NB4 (cell line): ENCODE measurements around the gene KIF1C.

Experiments used
- DNase-seq: peaks from one replicate; pipeline ENCODE4 v3.0.0; 2010; ENCODE audit warnings: low read depth
- H3K4me3 ChIP-seq: one replicate; pipeline ENCODE4 v1.5.1; 2011; ENCODE audit warnings: mild to moderate bottlenecking, low read depth, low read length, moderate library complexity
- CTCF ChIP-seq: IDR thresholded peaks from one replicate; pipeline ENCODE4 v1.5.1; 2012; ENCODE audit warnings: low read depth, low read length
- MAX ChIP-seq: IDR thresholded peaks from 2 replicates; pipeline ENCODE4 v1.6.1; 2011; ENCODE audit warnings: low read depth, low read length
- MYC ChIP-seq: IDR thresholded peaks from 2 replicates; pipeline ENCODE4 v1.6.1; 2011; ENCODE audit warnings: low read depth, low read length
- POLR2A ChIP-seq: IDR thresholded peaks from 2 replicates; pipeline ENCODE4 v1.6.1; 2011; ENCODE audit warnings: mild to moderate bottlenecking; ENCODE audit not compliant: insufficient read length; ENCODE audit errors: extremely low read depth

Gene KIF1C

DNA sequence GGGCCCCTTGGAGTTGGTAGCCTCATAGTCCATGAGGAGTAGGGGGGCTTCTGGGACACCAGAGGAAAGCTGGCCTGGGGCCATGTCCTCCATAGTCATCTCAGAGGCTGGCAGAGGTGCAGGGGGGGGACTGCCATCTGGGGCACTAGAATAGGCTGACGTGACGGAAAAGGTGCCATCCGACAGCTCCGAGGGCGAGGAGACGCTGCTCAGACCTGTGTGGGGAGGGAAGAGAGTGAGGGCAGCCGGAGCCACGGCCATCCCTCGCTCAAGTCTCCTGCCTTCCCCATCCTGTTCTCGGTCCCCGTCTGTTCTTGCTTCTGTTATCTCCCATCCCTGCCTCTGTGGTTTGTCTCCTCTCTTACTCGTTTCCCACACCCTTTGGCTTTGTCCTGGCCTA lies 25.4 kb upstream of the KIF1C start:
- TF ChIP-seq MAX (no peak), CTCF (no peak), MYC (no peak), POLR2A (no peak)
- no peak overlapping the region for H3K4me3 ChIP-seq
- no peak for DNase-seq

GRCh38 chr17:4972752-4973151 lies 25.0 kb upstream of the KIF1C start:
- H3K4me3 ChIP-seq: no peak overlapping the region
- DNase-seq: no peak
- TF ChIP-seq POLR2A (no peak), CTCF (no peak), MYC (no peak), MAX (no peak)

GRCh38 chr17:4973256-4974114 lies 24.3 kb upstream of the KIF1C start:
- H3K4me3 ChIP-seq: no peak overlapping the region
- TF ChIP-seq POLR2A (no peak), MYC (no peak), MAX (no peak), CTCF (no peak)
- DNase-seq: no peak

DNA sequence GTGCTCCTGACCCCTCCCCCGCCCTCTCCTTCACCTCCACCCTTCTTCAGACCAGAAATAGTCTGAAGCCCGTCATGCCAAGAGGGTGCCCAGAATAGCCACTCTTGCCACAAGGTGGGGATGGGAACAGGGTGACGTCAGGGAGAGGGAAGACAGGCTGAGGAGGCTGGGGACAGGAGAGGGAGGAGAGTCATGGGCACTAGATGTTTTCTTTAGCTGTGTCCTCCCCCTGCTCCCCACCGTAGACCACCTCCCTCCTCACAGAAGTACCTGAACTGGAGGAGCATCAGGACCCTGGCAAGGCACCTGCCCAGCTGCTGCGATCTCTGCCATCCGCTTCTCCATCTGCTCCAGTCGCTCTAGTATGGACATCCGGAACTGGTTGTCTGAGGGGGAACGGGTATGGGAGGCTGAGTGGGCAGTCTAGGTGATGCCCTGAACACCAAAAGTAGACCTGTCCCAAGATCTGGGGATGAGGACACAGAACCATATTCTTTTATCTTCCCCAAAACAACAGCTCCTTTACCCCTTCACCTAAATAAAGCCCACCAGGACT lies 23.6 kb upstream of the KIF1C start:
- no peak overlapping the region for H3K4me3 ChIP-seq

GRCh38 chr17:4978726-4979125 lies 19.0 kb upstream of the KIF1C start:
- TF ChIP-seq MYC: no peak
- TF ChIP-seq CTCF: no peak
- TF ChIP-seq MAX: no peak
- TF ChIP-seq POLR2A: no peak
- no peak overlapping the region for H3K4me3 ChIP-seq
- peak; percentile 61 for DNase-seq

More for the DNA sequence above, 23.6 kb upstream of the KIF1C start:
- no peak for DNase-seq
- TF ChIP-seq CTCF (no peak), MAX (no peak), MYC (no peak), POLR2A (no peak)
